ENCODE measurements around the gene LRRFIP2.
"Not testable (repeated sequence)": the region's sequence is repeated elsewhere in the genome, so short reads cannot be mapped to it uniquely, and the experiment has no call there.

The LRRFIP2 gene

DNA sequence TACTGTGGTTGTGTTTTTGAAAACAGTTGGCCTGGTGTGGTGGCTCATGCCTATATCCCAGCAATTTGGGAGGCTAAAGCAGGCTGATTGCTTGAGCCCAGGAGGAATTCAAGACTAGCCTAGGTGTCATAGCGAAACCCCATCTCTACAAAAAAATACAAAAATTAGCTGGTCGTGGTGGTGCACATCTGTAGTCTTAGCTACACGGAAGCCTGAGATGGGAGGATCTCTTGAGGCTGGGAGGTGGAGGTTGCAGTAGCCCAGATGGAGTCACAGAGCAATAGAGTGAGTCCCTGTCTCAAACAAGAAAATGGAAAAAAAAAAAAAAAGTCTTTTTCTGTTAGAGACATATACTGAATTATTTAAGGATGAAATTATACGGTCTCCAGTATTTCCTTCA is 14.7 kb upstream of the LRRFIP2 start:
- no peak overlapping the region for H3K4me3 ChIP-seq (ENCODE audit: low read depth, low read length)

DNA sequence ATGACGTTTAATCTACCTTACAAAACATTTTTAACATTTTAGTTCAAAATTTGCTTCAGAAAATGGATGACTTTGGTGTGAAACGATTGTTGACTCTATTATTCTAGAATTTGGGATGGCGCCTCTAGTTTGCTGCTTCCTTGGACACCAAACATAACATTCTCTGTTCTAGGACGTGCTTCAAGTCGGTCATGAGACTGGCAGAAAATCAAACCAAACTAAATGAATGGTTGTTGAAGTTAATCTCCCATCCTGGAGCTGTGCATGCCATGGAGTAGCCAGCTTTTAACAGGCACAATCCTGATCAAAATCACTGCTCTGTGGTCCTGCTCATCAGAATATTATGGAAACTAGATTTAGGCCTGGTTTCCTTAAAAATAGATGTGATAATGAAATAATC is 9.6 kb upstream of the LRRFIP2 start:
- H3K4me3 ChIP-seq (ENCODE audit: low read depth, low read length), result no peak overlapping the region

DNA sequence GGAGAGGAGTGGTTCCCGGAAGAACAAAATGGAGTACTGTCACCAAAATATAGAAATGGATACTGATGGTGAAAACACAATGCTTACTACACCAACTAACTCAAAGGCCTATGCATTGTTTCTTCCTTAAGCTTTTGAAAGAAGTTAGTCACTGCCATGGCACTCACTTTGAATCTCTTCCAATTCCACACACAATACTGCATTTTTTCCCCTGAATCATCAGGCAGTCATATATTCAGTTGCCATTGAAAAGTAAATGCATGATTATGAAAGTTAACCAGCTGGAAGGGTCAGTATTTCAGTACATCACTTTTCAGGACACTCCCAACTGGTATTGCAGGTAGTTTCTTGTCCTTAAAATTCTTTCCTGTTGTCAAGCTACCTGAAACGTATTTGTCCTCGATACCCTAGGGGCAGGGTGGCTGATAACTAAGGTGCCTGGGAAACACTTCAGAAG is 9.0 kb upstream of the LRRFIP2 start:
- no peak overlapping the region for H3K4me3 ChIP-seq (ENCODE audit: low read depth, low read length)

DNA sequence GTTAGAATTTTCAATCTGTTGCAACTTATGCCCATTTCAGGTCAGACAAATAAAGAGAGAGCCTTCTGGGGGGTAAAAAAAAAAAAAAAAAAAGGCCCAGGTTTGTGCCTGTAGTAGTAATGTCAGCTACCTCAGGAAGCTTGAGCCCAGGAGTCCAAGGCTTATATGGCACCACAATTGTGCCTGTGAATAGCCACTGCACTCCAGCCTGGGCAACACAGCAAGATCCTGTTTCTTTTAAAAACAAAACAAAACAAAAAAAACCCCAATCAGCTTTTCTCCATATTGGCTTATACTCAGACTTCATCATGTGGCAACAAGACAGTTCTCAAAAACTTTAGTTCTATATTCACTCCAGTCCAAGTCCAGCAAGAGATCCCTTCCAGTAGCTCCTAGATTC is 8.4 kb upstream of the LRRFIP2 start:
- no peak overlapping the region for H3K4me3 ChIP-seq (ENCODE audit: low read depth, low read length)

DNA sequence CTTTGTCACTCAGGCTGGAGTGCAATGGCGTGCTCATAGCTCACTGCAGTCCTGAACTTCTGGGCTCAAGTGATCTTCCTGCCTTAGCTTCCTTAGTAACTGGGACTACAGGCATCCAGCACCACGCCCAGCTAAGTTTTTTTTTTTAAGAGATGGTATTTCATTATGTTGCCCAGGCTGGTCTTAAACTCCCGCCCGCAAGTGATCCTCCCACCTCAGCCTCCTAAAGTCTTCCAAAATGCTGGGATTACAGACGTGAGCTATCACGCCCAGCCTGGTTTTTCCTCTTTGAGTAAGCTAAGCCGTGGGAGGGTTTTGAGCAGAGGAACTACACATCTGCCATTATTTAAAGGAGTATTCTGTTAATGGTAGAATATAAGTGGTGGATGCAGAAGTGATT is 7.4 kb upstream of the LRRFIP2 start:
- H3K4me3 ChIP-seq (ENCODE audit: low read depth, low read length), result no peak overlapping the region

DNA sequence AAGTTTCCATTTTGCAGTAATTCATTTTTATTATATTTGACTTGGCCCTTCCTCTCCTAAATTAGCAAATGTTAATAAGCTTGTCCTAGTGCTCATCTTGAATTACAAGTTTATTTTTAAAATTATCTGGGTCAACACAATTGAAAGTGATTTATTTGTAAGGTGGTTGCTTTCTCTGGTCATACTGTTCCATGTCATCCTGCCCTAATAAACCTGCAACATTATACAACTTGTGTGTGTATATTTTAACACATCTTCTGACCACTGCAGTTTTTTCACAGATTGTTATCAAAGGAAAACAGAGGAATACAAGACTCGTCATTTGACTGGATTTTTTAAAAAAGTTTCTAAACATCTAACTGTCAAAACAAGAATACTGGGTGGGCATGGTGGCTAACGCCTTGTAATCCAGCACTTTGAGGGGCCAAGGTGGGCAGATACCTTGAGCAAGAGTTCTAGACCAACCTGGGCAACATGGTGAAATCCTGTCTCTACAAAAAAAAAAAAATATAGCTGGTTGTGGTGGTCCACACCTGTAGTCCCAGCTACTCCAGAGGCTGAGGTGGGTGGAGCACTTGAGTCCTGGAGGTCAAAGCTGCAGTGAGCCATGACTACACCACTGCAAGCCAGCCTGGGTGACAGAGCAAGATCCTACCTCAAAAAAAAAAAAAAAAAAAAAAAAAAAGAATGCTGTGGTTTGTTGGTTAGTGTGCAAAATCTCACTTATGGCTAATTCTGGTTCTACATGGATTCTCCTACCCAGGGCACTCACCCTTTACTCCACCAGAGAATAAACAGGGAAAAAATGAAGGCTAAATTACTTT is 5.0 kb upstream of the LRRFIP2 start:
- no peak overlapping the region for H3K4me3 ChIP-seq (ENCODE audit: low read depth, low read length)

DNA sequence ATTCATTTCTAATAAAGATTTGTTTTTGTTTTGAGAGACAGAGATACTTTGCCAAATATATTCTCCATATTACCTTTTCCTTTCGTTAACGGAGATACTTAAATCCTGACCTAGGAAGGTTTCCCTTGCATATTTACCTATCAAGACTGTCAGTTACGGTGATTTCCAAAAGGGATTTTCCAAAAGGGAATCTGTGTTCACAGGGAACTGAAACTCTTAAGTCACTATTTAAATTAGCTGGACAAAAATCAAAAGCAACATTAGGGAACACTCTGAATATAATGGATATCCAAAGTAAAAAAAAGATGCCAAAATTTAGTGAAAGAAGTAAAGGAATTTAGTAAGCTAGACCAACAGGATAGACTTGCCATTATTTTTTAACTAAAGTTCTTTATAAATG is 576 bp downstream of the LRRFIP2 start:
- H3K4me3 ChIP-seq (ENCODE audit: low read depth, low read length), result no peak overlapping the region

DNA sequence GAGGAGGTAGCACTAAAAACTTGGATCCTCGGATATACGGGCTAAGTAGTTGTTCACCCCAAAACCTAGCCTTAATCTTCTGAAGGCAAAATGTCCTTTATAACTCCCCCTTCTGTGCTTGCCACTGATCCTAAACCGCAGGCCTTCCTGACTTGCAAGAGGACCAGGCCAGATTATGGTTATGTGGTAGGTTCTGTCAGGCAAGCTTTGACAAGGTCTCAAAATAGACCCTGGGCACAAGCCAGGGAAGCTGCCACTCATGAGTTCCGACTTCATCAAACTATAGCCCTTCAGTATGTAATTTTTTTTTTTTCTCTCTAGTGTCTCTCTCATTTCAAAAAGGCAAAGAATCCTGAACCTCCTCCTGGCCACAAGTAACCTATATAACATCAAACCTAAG is 3.2 kb downstream of the LRRFIP2 start:
- H3K4me3 ChIP-seq (ENCODE audit: low read depth, low read length), result no peak overlapping the region

DNA sequence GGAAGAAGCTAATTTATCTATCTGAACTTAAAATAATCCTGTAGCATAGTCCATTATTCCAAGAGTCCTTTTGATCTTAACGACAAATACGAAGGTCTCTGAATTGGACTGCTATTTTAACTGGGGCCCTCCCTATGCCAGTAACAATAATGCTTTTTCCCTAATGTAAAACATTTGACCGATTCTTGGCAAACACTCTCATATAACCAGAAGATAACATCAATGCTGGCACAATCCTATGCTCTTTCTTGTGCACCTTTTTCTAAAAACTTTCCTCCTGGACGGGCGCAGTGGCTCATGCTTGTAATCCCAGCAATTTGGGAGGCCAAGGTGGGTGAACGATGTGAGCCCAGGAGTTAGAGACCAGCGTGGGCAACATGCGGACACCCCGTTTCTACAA is 3.9 kb downstream of the LRRFIP2 start:
- H3K4me3 ChIP-seq (ENCODE audit: low read depth, low read length), result no peak overlapping the region

DNA sequence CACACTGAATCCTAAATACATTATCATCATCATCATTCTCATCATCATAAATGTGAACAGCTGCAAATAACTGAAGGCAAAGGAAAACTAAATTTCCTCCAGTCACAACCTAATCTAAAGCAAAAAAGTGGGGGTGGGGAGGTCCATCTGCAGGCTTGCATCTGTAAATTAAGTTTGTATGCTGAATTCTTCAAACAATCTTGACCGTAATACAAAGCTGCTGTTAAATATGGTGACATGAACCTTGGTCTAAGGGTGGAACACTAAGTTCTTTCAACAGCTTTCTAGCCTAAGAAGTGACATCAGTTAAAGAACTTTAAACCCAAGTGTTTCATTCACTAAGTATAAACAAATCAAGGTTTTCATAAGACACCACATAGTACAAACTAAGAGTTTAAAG is 4.3 kb downstream of the LRRFIP2 start:
- no peak overlapping the region for H3K4me3 ChIP-seq (ENCODE audit: low read depth, low read length)

DNA sequence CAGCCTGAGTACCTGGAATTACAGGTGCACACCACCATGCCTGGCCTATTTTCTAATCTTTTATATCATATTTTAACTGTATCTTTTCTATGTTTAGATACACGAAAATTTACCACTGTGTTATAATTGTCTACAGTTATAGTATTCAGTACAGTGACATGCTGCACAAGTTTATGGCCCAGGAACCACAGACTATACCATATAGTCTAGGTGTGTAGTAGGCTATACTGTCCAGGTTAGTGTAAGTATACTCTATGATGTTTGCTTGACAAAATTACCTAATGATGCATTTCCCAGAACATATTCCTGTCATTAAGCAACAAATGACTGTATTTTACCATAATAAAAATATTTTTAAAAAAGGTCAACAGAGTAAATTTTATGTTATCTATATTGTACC is 5.5 kb downstream of the LRRFIP2 start:
- H3K4me3 ChIP-seq (ENCODE audit: low read depth, low read length), result no peak overlapping the region

DNA sequence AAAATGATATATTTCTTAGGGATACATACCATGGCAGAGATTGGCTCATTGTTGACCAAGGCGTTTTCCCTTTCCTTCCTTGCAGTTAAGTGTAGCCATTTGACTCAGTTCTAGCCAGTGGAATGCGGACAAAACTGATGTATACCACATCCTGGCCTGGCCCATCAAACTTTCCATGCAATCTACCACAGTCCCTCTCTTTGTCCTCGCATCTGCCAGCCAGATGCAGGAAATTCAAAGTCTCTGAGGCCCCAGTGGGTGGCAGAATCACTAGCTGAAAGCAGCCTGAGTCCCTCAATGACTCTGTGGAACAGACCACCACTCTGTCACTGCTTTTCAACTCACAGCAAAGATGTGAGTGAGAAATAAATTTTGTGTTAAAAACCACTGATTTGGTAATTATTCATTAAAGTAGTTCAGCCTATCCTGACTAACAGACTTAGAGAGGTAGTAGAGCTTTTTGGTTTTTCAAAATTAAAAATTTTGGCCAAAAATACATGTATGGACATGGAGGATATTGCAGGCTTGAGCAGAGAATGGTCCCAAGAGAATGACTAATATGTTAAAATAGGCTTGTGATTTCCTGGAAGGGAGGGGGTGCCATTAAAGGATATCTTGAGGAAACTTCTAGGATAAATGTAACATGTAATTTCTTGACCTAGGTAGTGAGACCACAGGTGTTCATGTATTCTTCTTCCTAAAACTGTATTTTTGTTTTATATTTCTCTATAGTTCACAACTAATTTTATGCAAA is 10.9 kb downstream of the LRRFIP2 start:
- H3K4me3 ChIP-seq (ENCODE audit: low read depth, low read length), result no peak overlapping the region

DNA sequence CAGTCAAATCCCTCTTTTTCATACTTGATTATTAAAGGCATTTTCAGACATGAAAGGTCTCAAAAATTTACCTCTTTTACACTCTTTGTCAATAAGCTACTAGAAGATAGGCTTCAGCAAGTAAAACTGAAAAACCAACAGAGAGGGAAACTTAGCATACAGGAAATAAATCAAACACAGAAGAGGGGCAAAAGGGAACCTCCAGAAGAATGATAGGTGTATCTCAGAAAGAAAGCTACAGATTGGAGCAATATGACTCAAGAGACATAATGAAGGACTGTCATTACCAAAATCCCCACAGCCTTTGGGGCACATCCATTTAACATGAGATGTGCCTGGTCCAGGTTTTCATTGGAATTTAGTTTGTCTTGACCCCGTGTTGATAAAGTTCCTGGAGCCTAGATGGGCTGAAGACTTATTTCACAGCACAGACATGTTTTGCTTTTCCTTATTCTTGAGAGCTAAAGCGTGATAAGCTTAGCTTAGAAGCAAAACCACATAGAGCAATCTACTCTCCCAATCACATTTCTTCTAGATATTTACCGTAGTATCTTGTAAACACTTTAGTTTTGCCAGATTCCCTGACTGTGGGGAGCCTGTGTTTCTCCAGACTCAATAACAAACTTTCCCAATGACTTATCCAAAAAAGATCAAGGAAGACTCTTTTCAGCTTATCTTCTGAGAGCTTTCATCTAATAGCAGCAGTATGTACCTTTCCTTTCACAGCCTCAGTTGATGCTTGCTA is 11.7 kb downstream of the LRRFIP2 start:
- H3K4me3 ChIP-seq (ENCODE audit: low read depth, low read length), result no peak overlapping the region

DNA sequence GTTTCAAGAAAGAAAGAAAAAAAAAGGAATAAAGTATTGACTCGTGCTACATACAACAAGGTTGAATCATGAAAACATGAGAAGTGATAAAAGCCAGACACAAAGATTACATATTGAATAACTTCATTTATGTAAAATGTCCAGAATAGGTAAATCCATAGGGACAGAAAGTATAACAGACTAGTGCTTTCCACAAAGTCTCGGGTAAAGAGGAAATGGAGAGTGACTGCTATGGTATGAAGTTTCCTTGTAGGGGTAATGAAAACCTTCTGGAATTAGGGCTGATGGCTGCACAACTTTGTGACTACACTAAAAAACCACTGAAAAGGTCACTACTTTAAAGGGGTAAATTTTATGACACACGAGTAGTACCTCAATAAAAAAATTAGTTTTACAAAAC is 13.0 kb downstream of the LRRFIP2 start:
- H3K4me3 ChIP-seq (ENCODE audit: low read depth, low read length), result no peak overlapping the region

DNA sequence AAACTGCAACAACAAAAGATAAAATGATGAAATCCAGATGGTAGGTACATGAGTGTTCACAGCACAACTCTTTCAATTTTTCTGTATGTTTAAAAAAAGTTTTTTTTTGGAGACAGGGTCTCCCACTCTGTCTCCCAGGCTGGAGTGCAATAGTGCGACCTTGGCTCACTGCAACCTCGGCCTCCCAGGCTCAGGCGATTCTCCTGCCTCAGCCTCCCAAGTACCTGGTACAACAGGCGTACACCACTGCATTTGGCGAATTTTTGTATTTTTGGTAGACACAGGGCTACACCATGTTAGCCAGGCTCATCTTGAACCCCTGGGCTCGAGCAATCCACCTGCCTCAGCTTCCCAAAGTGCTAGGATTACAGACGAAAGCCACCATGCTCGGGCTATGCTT is 18.6 kb downstream of the LRRFIP2 start:
- no peak overlapping the region for H3K4me3 ChIP-seq (ENCODE audit: low read depth, low read length)

DNA sequence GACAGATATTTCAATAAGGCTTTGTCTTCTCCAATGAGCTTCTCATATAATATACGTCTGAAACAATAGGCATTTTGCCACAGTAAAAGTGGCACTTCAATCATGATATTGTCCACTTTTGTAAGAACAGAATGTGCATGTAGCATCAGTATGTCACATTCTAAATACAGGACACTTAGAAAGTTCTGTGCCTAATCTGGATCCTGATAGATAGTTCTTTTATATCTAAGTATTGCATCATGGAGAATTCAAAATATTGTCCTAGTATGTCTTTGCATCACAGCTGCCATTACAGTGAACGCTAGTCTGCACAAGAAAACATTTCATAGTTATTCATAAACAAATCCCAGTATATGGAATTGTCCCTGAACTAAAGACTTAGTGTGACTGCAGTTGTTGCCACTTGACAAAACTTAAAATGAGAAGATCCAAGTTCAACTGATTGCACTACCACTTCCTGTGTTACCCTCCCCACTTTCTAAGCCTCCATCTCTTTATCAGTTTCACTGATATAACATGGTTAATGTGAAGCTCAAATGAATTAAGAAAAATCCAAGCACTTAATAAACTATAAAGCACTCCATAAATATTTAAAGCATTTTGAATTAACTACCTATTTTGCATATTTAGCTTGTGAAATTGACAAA is 19.6 kb downstream of the LRRFIP2 start:
- no peak overlapping the region for H3K4me3 ChIP-seq (ENCODE audit: low read depth, low read length)

DNA sequence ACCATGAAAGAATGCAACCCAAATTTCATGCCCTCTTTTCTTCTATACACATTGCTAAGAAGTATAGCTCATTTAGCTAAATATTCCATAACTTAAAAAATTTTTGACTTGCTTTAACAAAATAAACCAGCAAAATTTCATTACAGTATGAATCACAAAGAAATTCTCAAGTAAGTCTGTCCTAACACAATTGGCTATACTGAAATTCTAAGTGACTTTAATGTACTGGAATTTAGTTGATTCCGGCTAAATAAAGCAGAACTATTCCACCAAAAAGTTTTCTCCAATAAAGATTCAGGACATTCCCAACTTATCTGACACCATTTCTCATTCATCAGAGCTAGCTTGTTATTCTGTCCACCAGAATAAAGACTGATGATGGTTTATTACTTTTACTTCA is 23.8 kb downstream of the LRRFIP2 start:
- H3K4me3 ChIP-seq (ENCODE audit: low read depth, low read length), result no peak overlapping the region

DNA sequence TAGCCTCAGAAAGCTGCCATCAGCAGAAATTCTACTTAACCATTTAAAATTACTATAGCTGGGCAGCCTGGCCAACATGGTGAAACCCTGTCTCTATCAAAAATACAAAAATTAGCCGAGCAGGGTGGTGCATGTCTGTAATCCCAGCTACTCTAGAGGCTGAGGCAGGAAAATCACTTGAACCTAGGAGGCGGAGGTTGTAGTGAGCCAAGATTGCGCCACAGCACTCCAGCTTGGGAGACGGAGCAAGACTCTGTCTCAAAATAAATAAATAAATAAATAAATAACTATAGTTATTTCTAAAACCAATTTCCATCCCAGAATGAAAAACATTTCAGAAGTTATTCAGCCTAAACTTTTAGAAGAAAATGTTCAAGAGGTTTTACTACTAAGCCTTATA is 25.1 kb downstream of the LRRFIP2 start:
- no peak overlapping the region for H3K4me3 ChIP-seq (ENCODE audit: low read depth, low read length)

DNA sequence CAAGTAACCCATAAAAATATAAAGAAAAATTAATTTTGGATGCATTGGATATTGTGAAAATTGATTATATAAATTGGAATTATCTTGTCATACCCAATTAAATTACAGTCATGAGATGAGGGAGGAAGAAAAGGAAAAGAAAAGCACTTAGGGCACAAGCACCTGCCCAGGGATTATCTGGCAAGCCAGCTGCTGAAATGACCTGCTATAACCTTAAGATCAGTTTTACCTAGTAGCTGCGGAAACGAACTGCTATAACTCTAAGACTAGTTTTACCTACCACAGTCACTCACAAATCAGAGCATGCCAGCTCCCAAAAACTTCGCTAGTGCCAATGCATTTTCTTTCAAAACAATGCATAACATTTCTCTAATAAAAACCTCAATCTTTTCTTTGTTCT is 26.2 kb downstream of the LRRFIP2 start:
- no peak overlapping the region for H3K4me3 ChIP-seq (ENCODE audit: low read depth, low read length)

DNA sequence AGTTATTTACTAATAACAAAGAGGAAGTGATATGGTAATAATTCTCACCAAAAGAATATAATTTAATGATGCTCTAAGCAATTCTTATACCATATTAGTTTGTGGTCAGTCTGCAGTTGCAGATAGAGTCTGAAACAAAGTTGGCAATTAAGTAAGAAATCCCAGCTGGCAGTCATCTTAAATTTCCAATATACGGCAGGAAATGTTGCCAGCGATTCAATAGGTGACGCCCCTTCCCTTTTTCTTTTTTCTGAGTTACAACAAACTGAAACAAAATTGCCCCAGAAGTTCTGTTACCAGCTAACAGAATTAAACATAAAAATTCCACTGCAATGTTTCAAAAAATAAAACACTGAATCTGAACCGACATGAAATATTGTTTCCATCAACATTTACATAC is 26.7 kb downstream of the LRRFIP2 start:
- H3K4me3 ChIP-seq (ENCODE audit: low read depth, low read length), result no peak overlapping the region

DNA sequence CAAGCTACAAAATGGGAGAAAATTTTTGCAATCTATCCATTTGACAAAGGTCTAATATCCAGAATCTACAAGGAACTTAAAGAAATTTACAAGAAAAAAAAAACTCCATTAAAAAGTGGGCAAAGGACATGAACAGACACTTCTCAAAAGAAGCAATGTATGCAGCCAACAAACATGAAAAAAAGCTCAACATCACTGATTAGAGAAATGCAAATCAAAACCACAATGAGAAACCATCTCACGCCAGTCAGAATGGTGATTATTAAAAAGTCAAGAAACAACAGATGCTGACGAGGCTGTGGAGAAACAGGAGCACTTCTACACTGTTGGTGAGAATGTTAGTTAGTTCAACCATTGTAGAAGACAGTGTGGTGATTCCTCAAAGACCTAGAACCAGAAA is 27.5 kb downstream of the LRRFIP2 start:
- H3K4me3 ChIP-seq (ENCODE audit: low read depth, low read length), result not testable (repeated sequence)

All from iPS-11a (cell line).